Prostate gland (tissue), 2 donors: ENCODE measurements around the gene CCDC68.

Experiments used
- POLR2A ChIP-seq: fragments of 450-650 bp; IDR thresholded peaks from one replicate; pipeline ENCODE4 v1.6.1; 2016; ENCODE audit warnings: antibody characterized with exemption, mild to moderate bottlenecking
- POLR2AphosphoS5 ChIP-seq: sonication (generic); formaldehyde crosslinking; IDR thresholded peaks from one replicate; pipeline ENCODE4 v1.6.1; 2017; ENCODE audit warnings: antibody characterized with exemption
- TF ChIP-seq, protein P1 (sequence below), 4 experiments: fragments of 200-600 bp in 2 of 4; fragments of 450-650 bp in 2 of 4; sonication (generic) in 2 of 4; IDR thresholded peaks; 1 replicate in 3 of 4; 2 replicates in 1 of 4; pipeline ENCODE4 v1.5.1; 2016 to 2019; ENCODE audit warnings: antibody characterized with exemption in 4 of 4, mild to moderate bottlenecking in 2 of 4, moderate library complexity in 2 of 4

DNA sequence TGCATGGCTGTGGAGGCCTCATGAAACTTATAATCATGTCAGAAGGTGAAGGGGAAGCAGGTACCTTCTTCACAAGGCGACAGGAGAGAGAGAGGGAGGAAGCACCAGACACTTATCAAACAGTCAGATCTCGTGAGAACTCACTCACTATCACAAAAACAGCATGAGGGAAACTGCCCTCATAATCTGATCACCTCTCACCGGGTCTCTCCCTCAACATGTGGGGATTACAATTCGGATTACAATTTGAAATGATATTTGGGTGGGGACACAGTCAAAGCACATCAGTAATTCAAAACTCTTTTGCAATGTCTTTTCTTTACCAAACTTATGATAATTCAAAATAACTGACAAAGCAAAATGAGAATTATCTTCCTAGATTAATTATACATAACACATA lies 8.5 kb upstream of the CCDC68 start:
- TF ChIP-seq, protein P1, sequence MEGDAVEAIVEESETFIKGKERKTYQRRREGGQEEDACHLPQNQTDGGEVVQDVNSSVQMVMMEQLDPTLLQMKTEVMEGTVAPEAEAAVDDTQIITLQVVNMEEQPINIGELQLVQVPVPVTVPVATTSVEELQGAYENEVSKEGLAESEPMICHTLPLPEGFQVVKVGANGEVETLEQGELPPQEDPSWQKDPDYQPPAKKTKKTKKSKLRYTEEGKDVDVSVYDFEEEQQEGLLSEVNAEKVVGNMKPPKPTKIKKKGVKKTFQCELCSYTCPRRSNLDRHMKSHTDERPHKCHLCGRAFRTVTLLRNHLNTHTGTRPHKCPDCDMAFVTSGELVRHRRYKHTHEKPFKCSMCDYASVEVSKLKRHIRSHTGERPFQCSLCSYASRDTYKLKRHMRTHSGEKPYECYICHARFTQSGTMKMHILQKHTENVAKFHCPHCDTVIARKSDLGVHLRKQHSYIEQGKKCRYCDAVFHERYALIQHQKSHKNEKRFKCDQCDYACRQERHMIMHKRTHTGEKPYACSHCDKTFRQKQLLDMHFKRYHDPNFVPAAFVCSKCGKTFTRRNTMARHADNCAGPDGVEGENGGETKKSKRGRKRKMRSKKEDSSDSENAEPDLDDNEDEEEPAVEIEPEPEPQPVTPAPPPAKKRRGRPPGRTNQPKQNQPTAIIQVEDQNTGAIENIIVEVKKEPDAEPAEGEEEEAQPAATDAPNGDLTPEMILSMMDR (IDR thresholded peaks at IDR 0.05): no peak
- TF ChIP-seq POLR2A (no peak), POLR2AphosphoS5 (no peak)
